Measurements from ENCODE around the gene THBD. TPM values are rescaled to one million over a fixed set of nuclear protein-coding genes. Genes with fewer than 3 reads are reported as not detected.
"Not testable (repeated sequence)": the region's sequence is repeated elsewhere in the genome, so short reads cannot be mapped to it uniquely, and the experiment has no call there.

THBD gene
- total RNA-seq, 1 experiment from 2014 or later: not detected

DNA sequence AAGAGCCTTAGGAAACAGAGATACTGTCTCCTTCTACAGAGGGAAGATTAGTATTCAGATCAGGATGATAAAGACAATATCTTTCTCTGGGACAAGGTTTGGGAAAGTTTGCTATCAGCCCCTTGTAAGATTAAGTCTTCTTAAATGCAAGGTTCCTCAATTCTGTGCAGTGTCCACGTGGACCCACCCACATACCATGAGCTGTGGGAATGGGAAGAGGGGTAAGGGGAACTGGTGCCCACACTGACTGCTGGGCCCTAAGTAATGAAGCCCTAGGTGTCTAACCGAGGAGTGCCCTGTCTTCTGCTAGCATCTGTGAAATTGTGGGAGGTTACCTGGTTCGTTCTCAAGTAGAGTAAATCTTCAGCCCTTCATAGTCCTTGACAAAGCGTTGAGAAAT lies 20.1 kb downstream of the THBD start:
- TF ChIP-seq, protein P1, sequence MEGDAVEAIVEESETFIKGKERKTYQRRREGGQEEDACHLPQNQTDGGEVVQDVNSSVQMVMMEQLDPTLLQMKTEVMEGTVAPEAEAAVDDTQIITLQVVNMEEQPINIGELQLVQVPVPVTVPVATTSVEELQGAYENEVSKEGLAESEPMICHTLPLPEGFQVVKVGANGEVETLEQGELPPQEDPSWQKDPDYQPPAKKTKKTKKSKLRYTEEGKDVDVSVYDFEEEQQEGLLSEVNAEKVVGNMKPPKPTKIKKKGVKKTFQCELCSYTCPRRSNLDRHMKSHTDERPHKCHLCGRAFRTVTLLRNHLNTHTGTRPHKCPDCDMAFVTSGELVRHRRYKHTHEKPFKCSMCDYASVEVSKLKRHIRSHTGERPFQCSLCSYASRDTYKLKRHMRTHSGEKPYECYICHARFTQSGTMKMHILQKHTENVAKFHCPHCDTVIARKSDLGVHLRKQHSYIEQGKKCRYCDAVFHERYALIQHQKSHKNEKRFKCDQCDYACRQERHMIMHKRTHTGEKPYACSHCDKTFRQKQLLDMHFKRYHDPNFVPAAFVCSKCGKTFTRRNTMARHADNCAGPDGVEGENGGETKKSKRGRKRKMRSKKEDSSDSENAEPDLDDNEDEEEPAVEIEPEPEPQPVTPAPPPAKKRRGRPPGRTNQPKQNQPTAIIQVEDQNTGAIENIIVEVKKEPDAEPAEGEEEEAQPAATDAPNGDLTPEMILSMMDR (IDR thresholded peaks at IDR 0.05; ENCODE audit: unreplicated experiment): no peak
- H3K27me3 Mint-ChIP-seq (ENCODE audit: unreplicated experiment): peaks cover 9% of the 10 kb centered on the region
- H3K9me3 Mint-ChIP-seq (ENCODE audit: low read depth, unreplicated experiment): no peaks in the 10 kb centered on the region
- no peaks in the 10 kb centered on the region for H3K36me3 Mint-ChIP-seq (ENCODE audit: insufficient read depth, unreplicated experiment)
- no peaks in the 10 kb centered on the region for H3K4me1 Mint-ChIP-seq (ENCODE audit: low read depth, unreplicated experiment)
- DNase-seq: no peak
- no peak overlapping the region for H3K27ac Mint-ChIP-seq (ENCODE audit: unreplicated experiment)
- intact Hi-C loops (cut with micrococcal nuclease; ENCODE audit: unreplicated experiment): no loop called here
- no peak overlapping the region for H3K4me3 Mint-ChIP-seq (ENCODE audit: low read depth, unreplicated experiment)
- BruUV-seq (replicated peaks): no TSS peak
- CTCF ChIA-PET: no interaction called here

DNA sequence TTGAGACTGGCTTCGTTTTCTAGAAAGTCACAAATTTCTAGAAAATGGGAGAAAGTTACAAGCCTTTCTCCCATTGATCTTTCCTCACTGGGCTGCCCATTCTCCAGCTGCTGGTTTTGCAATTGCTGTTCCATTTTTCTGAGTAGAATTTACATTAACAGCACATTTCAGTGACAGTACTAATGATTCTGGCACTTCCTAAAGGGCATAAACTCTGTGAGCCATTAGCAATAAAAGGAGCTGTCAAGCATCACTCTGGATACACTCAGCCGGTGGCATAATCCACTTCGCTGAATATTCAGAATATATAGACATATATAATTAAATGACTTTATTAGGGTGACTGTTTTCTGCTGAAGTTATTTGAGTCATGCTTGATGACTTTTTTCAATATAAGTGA lies 21.1 kb downstream of the THBD start:
- TF ChIP-seq, protein P1 (IDR thresholded peaks at IDR 0.05; ENCODE audit: unreplicated experiment): no peak
- intact Hi-C loops (cut with micrococcal nuclease; ENCODE audit: unreplicated experiment): no loop called here
- BruUV-seq (replicated peaks): no TSS peak
- Mint-ChIP-seq H3K4me1 (ENCODE audit: low read depth, unreplicated experiment) (no peaks in the 10 kb centered on the region), H3K27me3 (ENCODE audit: unreplicated experiment) (peaks cover 8% of the 10 kb centered on the region), H3K9me3 (ENCODE audit: low read depth, unreplicated experiment) (no peaks in the 10 kb centered on the region), H3K4me3 (ENCODE audit: low read depth, unreplicated experiment) (no peak overlapping the region), H3K27ac (ENCODE audit: unreplicated experiment) (no peak overlapping the region), H3K36me3 (ENCODE audit: insufficient read depth, unreplicated experiment) (no peaks in the 10 kb centered on the region)
- CTCF ChIA-PET: no interaction called here
- no peak for DNase-seq

DNA sequence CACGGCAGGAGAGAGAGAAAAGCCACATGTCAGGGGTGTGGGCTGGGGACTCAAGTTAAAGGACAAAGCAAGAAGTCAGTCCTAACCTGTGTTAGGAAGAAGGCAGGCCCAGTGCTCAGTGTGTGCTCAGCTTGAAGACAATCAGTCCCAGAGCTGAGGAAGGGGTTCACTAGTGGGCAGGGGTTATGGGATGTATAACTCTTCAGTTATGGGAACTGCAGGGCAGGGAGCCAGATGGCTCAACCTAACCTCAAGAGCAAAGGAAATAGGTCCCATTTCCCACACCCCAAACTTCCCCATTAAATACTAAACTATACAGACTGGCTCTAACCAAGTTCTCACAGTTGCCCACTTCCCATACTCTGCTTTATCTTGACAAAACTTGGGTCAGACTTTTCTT lies 21.8 kb downstream of the THBD start:
- TF ChIP-seq, protein P1 (IDR thresholded peaks at IDR 0.05; ENCODE audit: unreplicated experiment): no peak
- peaks cover under 1% of the 10 kb centered on the region for H3K27me3 Mint-ChIP-seq (ENCODE audit: unreplicated experiment)
- DNase-seq: no peak
- intact Hi-C loops (cut with micrococcal nuclease; ENCODE audit: unreplicated experiment): no loop called here
- no peak overlapping the region for H3K4me3 Mint-ChIP-seq (ENCODE audit: low read depth, unreplicated experiment)
- no peaks in the 10 kb centered on the region for H3K9me3 Mint-ChIP-seq (ENCODE audit: low read depth, unreplicated experiment)
- H3K4me1 Mint-ChIP-seq (ENCODE audit: low read depth, unreplicated experiment): no peaks in the 10 kb centered on the region
- H3K27ac Mint-ChIP-seq (ENCODE audit: unreplicated experiment): no peak overlapping the region
- CTCF ChIA-PET: no interaction called here
- no peaks in the 10 kb centered on the region for H3K36me3 Mint-ChIP-seq (ENCODE audit: insufficient read depth, unreplicated experiment)
- no TSS peak for BruUV-seq (replicated peaks)

DNA sequence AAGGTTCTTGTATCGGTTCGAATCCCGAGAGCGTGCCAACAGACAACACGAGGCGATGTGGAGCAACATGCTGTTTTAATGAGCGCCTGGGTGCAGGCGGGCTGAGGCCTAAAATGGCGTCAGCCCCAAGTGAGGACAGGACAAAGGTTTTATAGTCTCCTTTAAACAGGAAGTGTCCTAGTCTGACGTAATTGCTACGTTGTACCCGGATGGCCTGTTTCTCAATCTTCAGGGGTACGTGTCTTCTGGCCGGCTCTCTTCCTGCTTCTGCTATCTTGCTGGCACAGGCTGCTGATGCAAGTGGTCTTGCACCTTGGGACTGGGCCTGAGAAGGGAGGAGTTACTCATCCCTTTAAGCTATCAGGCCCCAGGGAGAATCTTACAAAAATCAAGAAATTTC lies 24.0 kb downstream of the THBD start:
- intact Hi-C loops (cut with micrococcal nuclease; ENCODE audit: unreplicated experiment); H3K4me3 Mint-ChIP-seq (ENCODE audit: low read depth, unreplicated experiment); H3K36me3 Mint-ChIP-seq (ENCODE audit: insufficient read depth, unreplicated experiment); H3K9me3 Mint-ChIP-seq (ENCODE audit: low read depth, unreplicated experiment); BruUV-seq (replicated peaks); H3K4me1 Mint-ChIP-seq (ENCODE audit: low read depth, unreplicated experiment); H3K27me3 Mint-ChIP-seq (ENCODE audit: unreplicated experiment); H3K27ac Mint-ChIP-seq (ENCODE audit: unreplicated experiment); CTCF ChIA-PET; DNase-seq: not testable (repeated sequence)

DNA sequence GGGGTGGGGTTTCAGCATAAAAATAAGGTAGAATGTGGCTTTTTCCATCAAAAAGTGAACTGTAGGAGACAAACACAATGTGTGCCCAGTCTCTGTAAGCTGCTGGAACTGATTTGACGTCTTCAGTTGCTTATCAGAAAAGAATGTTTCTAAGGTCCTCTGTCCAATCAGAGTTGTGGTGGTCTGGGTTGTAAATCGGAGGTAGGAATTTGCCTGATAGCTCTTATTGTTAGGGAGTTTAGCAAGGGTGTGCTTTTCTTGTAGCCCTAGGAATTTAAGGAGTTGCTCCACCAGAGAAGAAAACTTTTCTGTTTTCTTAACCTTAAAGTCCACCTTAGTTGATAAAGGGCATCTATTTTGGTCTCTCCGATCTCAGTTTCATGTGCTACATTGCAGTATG lies 24.8 kb downstream of the THBD start:
- TF ChIP-seq, protein P1 (IDR thresholded peaks at IDR 0.05; ENCODE audit: unreplicated experiment): no peak
- no peak for DNase-seq
- Mint-ChIP-seq H3K36me3 (ENCODE audit: insufficient read depth, unreplicated experiment) (no peaks in the 10 kb centered on the region), H3K27me3 (ENCODE audit: unreplicated experiment) (no peaks in the 10 kb centered on the region), H3K4me1 (ENCODE audit: low read depth, unreplicated experiment) (no peaks in the 10 kb centered on the region), H3K27ac (ENCODE audit: unreplicated experiment) (no peak overlapping the region), H3K4me3 (ENCODE audit: low read depth, unreplicated experiment) (no peak overlapping the region), H3K9me3 (ENCODE audit: low read depth, unreplicated experiment) (no peaks in the 10 kb centered on the region)
- intact Hi-C loops (cut with micrococcal nuclease; ENCODE audit: unreplicated experiment): no loop called here
- no TSS peak for BruUV-seq (replicated peaks)
- CTCF ChIA-PET: no interaction called here

All from Calu3 (cell line).